Spleen (tissue), 11 donors: ENCODE data around the gene ATE1. TPM values are rescaled to one million over a fixed set of nuclear protein-coding genes. Genes with fewer than 3 reads are reported as not detected.

Experiments used
- DNase-seq: peaks from one replicate; pipeline ENCODE4 v3.0.0-alpha.2; 2020
- H3K27ac ChIP-seq, 8 donors: fragments of 200-600 bp; sonication (generic) in 7 of 8; 1 replicate in 4 of 8; 2 replicates in 4 of 8; pipeline versions ENCODE4 v1.5.0 to v1.8.0; 2016 to 2021; ENCODE audit warnings: inconsistent platforms in 4 of 8, mild to moderate bottlenecking in 4 of 8, moderate library complexity in 1 of 8
- H3K27me3 ChIP-seq, 7 donors: fragments of 200-600 bp; sonication (generic) in 6 of 7; replicated peaks in 1 of 7; 1 replicate in 4 of 7; 2 replicates in 3 of 7; pipeline versions ENCODE4 v1.5.0 to v1.8.0; 2016 to 2021; ENCODE audit warnings: inconsistent platforms in 3 of 7, mild to moderate bottlenecking in 1 of 7
- H3K36me3 ChIP-seq, 6 donors: fragments of 200-600 bp; sonication (generic) in 5 of 6; 1 replicate in 4 of 6; 2 replicates in 2 of 6; pipeline versions ENCODE4 v1.5.0 to v1.8.0; 2016 to 2021; ENCODE audit warnings: inconsistent platforms in 2 of 6
- H3K4me1 ChIP-seq, 6 donors: fragments of 200-600 bp; sonication (generic) in 5 of 6; 1 replicate in 3 of 6; 2 replicates in 3 of 6; pipeline versions ENCODE4 v1.5.0 to v1.8.0; 2016 to 2021; ENCODE audit warnings: inconsistent platforms in 3 of 6
- H3K4me3 ChIP-seq, 8 donors: fragments of 200-600 bp; sonication (generic) in 7 of 8; 1 replicate in 4 of 8; 2 replicates in 4 of 8; pipeline versions ENCODE4 v1.5.0 to v1.8.0; 2016 to 2021; ENCODE audit warnings: inconsistent platforms in 4 of 8, mild to moderate bottlenecking in 4 of 8, moderate library complexity in 2 of 8
- H3K9me3 ChIP-seq, 8 donors: fragments of 200-600 bp; sonication (generic) in 7 of 8; 1 replicate in 4 of 8; 2 replicates in 4 of 8; pipeline versions ENCODE4 v1.5.0 to v1.8.0; 2016 to 2021; ENCODE audit warnings: inconsistent platforms in 4 of 8
- POLR2A ChIP-seq, 3 donors: fragments of 450-650 bp; IDR thresholded peaks; one replicate each; pipeline ENCODE4 v1.5.1; 2017; ENCODE audit warnings: antibody characterized with exemption in 3 of 3, mild to moderate bottlenecking in 1 of 3
- POLR2AphosphoS5 ChIP-seq, 3 donors: sonication (generic); formaldehyde crosslinking; IDR thresholded peaks; one replicate each; pipeline ENCODE4 v1.5.1; 2017; ENCODE audit warnings: antibody characterized with exemption in 3 of 3
- WGBS, 5 donors: extraction: QIAGEN DNeasy Blood & Tissue Kit in 3 of 5; methylation state at CpG; one replicate each; pipeline versions ENCODE4 v1.1.5 to v1.1.7; 2013 to 2018; 5-methylcytosine and 5-hydroxymethylcytosine counted together
- intact Hi-C: fragments of 100-400 bp; cut with DNase I; formaldehyde crosslinking; loops from one replicate; pipeline ENCODE4 v1.15.0; 2023; ENCODE audit warnings: low total_unique reads
- polyA plus RNA-seq, 3 donors: library from polyadenylated mRNA; stranded (reverse); fragments of 200-250 nt; gene quantifications; one replicate each; pipeline ENCODE4 v1.2.1, GENCODE V29; 2013
- total RNA-seq, 7 donors: library from RNA; depleted of rRNA in 3 of 7; stranded (reverse); fragments of >200 nt in 3 of 7; fragmentation: NEBNext Ultra II Directional in 4 of 7; extraction: Animal tissue kit (Norgen Biotek cat#: 25700) in 4 of 7; gene quantifications; one replicate each; pipeline versions ENCODE4 v1.1.0 to v1.2.1, GENCODE V29; 2016 to 2021
- TF ChIP-seq, protein P1 (sequence below), 11 experiments: fragments of 200-600 bp in 7 of 11; fragments of 450-650 bp in 4 of 11; sonication (generic) in 4 of 11; IDR thresholded peaks in 8 of 11; conservative IDR thresholded peaks in 3 of 11; 1 replicate in 7 of 11; 2 replicates in 4 of 11; pipeline versions ENCODE4 v1.4.0 to v1.8.0; 2016 to 2021; ENCODE audit warnings: antibody characterized with exemption in 11 of 11, inconsistent platforms in 4 of 11, mild to moderate bottlenecking in 1 of 11
- donor health status: healthy with polysubstance abuse.
- donor health status: DM: no; HTN: no; CAD: no; lungs with moderate emphysema.
- donor health status: DM: no; HTN: no; CAD: no.
- donor health status: Bipolar disorder and iron deficiency.
- donor health status: healthy.
- donor health status: DM: no; HTN: no; CAD: no.
- donor health status: DM: yes; HTN: yes; CAD: no.

Gene ATE1
- total and polyA plus RNA-seq, 10 donors = 5.4 to 38.9 (median 29.9) TPM

DNA sequence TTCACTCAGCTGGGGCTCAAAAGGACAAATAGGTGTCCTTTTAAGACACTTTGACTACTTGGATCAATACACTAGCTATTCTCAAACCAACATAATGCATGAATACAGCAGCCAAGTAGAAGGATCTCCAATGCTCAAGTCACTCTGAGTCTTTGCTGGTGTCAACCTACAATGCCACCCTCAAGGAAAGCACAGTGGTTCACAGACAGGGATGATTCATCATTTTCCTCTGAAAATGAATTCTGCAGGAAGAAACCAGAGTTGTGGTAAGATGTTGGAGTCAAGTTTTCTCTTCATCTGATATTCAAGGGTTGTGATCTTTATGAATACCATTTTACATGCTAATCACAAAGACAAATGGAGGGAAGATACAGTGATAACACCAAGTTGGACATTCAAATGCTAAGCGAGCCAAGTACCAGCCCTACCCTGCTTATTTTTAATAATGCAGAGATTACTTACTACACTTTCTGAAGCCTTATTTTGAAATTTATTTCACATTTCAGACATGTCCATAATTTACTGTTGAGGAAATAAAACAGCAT lies 186.5 kb downstream of the ATE1 start:
- H3K36me3 ChIP-seq = peaks cover 0 to 48% (median 11%) of the 10 kb centered on the region in 6 donors
- WGBS, 5 donors = 0 to 4% (median 0%) methylated on average over 1 of the region's 1 CpG
- H3K27ac ChIP-seq = no peak overlapping the region
- no peaks in the 10 kb centered on the region for H3K9me3 ChIP-seq
- intact Hi-C loops = no loop called here
- H3K27me3 ChIP-seq = peaks cover 0 to 7% (median 0%) of the 10 kb centered on the region in 7 donors
- H3K4me1 ChIP-seq = peaks cover 0 to 22% (median 11%) of the 10 kb centered on the region in 6 donors
- TF ChIP-seq POLR2AphosphoS5 (IDR thresholded peaks at IDR 0.05) = no peak
- no peak for TF ChIP-seq POLR2A (IDR thresholded peaks at IDR 0.05)
- TF ChIP-seq, protein P1, sequence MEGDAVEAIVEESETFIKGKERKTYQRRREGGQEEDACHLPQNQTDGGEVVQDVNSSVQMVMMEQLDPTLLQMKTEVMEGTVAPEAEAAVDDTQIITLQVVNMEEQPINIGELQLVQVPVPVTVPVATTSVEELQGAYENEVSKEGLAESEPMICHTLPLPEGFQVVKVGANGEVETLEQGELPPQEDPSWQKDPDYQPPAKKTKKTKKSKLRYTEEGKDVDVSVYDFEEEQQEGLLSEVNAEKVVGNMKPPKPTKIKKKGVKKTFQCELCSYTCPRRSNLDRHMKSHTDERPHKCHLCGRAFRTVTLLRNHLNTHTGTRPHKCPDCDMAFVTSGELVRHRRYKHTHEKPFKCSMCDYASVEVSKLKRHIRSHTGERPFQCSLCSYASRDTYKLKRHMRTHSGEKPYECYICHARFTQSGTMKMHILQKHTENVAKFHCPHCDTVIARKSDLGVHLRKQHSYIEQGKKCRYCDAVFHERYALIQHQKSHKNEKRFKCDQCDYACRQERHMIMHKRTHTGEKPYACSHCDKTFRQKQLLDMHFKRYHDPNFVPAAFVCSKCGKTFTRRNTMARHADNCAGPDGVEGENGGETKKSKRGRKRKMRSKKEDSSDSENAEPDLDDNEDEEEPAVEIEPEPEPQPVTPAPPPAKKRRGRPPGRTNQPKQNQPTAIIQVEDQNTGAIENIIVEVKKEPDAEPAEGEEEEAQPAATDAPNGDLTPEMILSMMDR (IDR thresholded peaks at IDR 0.05 in 8 of 11, conservative IDR thresholded peaks at IDR 0.05 in 3 of 11) = no peak
- DNase-seq = no peak
- no peak overlapping the region for H3K4me3 ChIP-seq

DNA sequence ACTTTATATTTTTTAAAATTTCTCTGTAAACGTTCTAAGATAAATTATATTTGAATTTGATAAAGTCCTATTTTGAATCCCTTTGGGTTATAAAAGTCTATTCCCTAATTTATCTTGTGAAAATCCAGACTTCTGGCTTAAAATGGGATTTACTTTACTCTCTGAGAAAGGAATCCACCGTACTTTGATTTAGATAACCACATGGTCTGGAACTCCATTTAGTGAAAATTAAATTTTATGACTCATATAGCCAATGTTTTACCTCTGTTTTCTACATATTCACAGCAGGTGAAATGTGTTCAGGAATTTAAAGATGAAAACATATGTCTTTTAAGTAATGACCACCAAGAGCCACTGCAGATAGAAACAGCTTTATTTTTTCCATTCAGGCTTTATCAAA lies 187.8 kb downstream of the ATE1 start:
- no peaks in the 10 kb centered on the region for H3K9me3 ChIP-seq
- intact Hi-C loops = no loop called here
- TF ChIP-seq POLR2AphosphoS5 (IDR thresholded peaks at IDR 0.05) (no peak), POLR2A (IDR thresholded peaks at IDR 0.05) (no peak)
- TF ChIP-seq, protein P1 (IDR thresholded peaks at IDR 0.05 in 8 of 11, conservative IDR thresholded peaks at IDR 0.05 in 3 of 11) = no peak
- peaks cover 0 to 29% (median 13%) of the 10 kb centered on the region in 6 donors for H3K4me1 ChIP-seq
- peaks cover 0 to 20% (median 0%) of the 10 kb centered on the region in 7 donors for H3K27me3 ChIP-seq
- H3K36me3 ChIP-seq = peaks cover 0 to 44% (median 11%) of the 10 kb centered on the region in 6 donors
- WGBS, 5 donors = 91 to 98% (median 94%) methylated on average over 2 of the region's 2 CpGs
- no peak for DNase-seq
- H3K4me3 ChIP-seq = no peak overlapping the region
- H3K27ac ChIP-seq = no peak overlapping the region

DNA sequence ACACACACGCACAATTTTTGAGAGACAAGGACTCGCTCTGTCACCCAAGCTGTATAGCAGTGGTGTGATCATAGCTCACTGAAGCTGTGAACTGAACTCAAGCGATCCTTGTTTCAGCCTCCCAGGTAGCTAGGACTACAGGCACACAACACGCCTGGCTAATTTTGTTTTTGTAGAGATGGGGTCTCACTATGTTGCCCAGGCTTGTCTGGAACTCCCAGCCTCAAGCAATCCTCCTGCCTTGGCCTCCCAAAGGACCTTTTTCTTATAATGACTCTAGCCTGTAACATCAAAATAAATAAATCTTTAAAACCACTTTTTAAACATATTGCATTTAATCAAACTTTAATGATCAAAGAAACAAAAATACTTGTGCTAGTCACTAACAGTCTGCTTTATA lies 188.7 kb downstream of the ATE1 start:
- Histone ChIP-seq H3K4me1 (peaks cover 0 to 29% (median 13%) of the 10 kb centered on the region in 6 donors), H3K9me3 (no peaks in the 10 kb centered on the region), H3K36me3 (peaks cover 0 to 34% (median 11%) of the 10 kb centered on the region in 6 donors), H3K27me3 (peaks cover 0 to 29% (median 0%) of the 10 kb centered on the region in 7 donors), H3K27ac (no peak overlapping the region), H3K4me3 (no peak overlapping the region)
- no peak for DNase-seq
- 94 to 97% (median 96%) methylated on average over 4 of the region's 4 CpGs for WGBS, 5 donors
- intact Hi-C loops = loop anchor here (5.0 kb wide), 1 partner anchor 797 kb away; no protein-coding TSS in a partner anchor
- no peak for TF ChIP-seq POLR2AphosphoS5 (IDR thresholded peaks at IDR 0.05)
- TF ChIP-seq, protein P1 (IDR thresholded peaks at IDR 0.05 in 8 of 11, conservative IDR thresholded peaks at IDR 0.05 in 3 of 11) = no peak
- TF ChIP-seq POLR2A (IDR thresholded peaks at IDR 0.05) = no peak

DNA sequence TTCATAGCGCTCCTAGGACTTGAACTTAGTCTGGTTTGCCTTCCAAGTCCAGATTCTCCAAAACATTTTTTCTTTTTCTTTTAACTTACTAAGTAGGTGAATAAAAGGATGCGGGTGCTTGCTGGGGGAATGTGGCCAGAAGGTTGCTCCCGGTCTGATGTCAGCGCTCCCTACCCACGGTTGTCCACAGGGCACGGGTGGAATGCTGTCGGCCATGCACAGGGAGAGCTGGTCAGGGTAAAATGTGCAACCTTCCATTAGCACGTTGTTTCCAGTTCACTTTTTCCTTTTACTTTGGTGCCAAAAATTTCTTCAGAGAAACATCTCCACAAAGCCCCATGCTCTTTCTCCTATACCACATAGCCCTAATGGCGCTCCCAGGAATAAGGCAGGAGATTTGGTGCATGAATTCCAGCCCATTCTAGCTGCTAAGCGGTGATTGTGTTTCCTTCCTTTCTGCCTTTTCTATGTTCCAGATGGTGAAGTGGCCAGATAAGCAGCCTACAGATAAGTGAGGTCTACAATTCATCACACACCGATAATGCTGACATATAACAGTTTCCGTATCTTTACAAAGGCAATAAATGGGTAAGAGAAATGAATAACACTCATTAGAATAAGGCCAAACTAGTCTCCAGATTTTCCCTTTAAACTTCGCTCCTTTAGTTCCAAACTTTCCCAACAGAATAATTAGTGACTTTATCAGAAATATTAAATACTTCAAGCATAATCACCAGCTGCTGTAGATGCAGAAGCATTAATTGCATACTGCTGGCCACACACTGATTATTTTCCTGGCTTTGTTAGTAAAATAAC lies 191.3 kb downstream of the ATE1 start:
- TF ChIP-seq POLR2AphosphoS5 (IDR thresholded peaks at IDR 0.05) (no peak), POLR2A (IDR thresholded peaks at IDR 0.05) (no peak)
- TF ChIP-seq, protein P1 (IDR thresholded peaks at IDR 0.05 in 8 of 11, conservative IDR thresholded peaks at IDR 0.05 in 3 of 11) = no peak
- Histone ChIP-seq H3K27me3 (peaks cover 0 to 44% (median 0%) of the 10 kb centered on the region in 7 donors), H3K9me3 (no peaks in the 10 kb centered on the region), H3K27ac (no peak overlapping the region), H3K4me3 (no peak overlapping the region), H3K36me3 (peaks cover 0 to 8% (median under 1%) of the 10 kb centered on the region in 6 donors), H3K4me1 (peaks cover 0 to 29% (median 13%) of the 10 kb centered on the region in 6 donors)
- intact Hi-C loops = loop anchor here (5.0 kb wide), 1 partner anchor 794 kb away; no protein-coding TSS in a partner anchor
- DNase-seq = no peak
- 41 to 51% (median 46%) methylated on average over 13 of the region's 13 CpGs for WGBS, 5 donors
